ENCODE results near the gene LARP1. TPM values are rescaled to one million over a fixed set of nuclear protein-coding genes. Genes with fewer than 3 reads are reported as not detected.
A peak's percentile ranks its signal among the peaks of the same experiment; 100 is the strongest.
"Not testable (repeated sequence)": the region's sequence is repeated elsewhere in the genome, so short reads cannot be mapped to it uniquely, and the experiment has no call there.

Gene LARP1
- total RNA-seq, 1 experiment from 2014 or later: 105 TPM

DNA sequence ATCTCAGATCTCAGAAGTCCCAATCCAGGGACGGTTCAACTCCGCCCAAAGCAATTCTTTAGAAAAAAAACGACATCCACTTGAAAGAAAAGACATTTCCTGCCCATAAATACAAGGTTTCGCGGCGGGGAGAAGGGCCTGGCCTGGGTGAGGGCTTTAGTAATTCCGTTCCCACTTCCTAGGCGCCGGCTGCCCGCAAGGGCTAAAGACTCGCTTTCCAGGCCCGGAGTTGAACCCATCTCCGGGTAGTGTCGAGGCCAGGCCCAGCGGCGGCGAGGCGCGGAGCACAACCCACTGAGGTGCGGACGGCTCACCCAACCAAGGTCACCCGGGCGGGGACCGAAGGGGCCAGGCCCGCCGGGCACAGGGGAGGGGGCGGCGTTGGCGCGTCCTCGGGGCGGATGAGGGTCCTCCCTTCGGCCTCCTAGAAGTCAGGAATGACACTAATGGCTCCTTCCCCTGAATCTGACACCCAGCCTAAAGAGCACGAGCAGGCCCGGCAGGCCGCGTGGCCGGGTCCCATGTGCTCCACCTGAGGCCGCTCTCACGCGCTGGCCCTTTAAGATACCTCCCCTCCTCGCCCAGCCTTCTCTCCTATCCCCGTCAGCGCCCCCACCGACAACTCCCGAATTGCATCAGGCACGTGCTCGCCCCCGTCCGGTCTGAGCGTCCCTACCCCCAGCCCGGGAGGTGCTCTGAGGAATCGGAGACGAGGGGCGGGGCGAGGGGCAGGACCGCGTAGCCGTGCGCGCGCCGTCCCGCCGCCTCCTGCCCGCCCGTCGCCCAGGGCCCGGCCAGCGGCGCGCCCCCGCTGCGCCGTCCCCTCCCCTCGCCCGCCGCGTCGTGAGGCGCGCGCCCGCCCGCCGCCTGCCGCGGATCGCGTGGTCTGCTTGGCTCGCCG lies 467 bp upstream of the LARP1 start:
- Histone ChIP-seq H4K20me1 (ENCODE audit: insufficient read depth, low read depth, low read length) (peaks cover 29% of the 10 kb centered on the region), H3K27me3 (ENCODE audit: low read length) (no peaks in the 10 kb centered on the region), H2AFZ (ENCODE audit: low read length) (0 out of 2 replicates have a peak overlapping the region, but pooled peaks have one; percentile 5), H3K4me1 (ENCODE audit: low read length) (peaks cover 40% of the 10 kb centered on the region), H3K9me2 (replicated peaks; ENCODE audit: insufficient read depth, low read length) (no peaks in the 10 kb centered on the region), H3K79me2 (ENCODE audit: low read length) (peaks cover 60% of the 10 kb centered on the region), H3K4me3 (ENCODE audit: low read length) (peak overlapping the region; percentile 98), H3K4me2 (ENCODE audit: low read depth, low read length, poor library complexity, severe bottlenecking) (peak overlapping the region; percentile 80), H3K27ac (ENCODE audit: low read length) (peak overlapping the region; percentile 71), H3K9me3 (ENCODE audit: low read length) (no peaks in the 10 kb centered on the region), H3K9ac (ENCODE audit: low read length) (peak overlapping the region; percentile 99), H3K36me3 (ENCODE audit: insufficient read depth, low read length) (peaks cover 3% of the 10 kb centered on the region; the same call in 1 of the 2 replicates)
- DNase-seq: peak; percentile 100

GRCh38 chr5:154756009-154756867 lies 1.1 kb downstream of the LARP1 start:
- Histone ChIP-seq H3K9ac (ENCODE audit: low read length) (peak overlapping the region; percentile 99), H3K4me1 (ENCODE audit: low read length) (peaks cover 53% of the 10 kb centered on the region), H2AFZ (ENCODE audit: low read length) (no peak overlapping the region), H4K20me1 (ENCODE audit: insufficient read depth, low read depth, low read length) (peaks cover 45% of the 10 kb centered on the region), H3K27me3 (ENCODE audit: low read length) (no peaks in the 10 kb centered on the region), H3K36me3 (ENCODE audit: insufficient read depth, low read length) (peaks cover 3% of the 10 kb centered on the region; the same call in 1 of the 2 replicates), H3K4me2 (ENCODE audit: low read depth, low read length, poor library complexity, severe bottlenecking) (peak overlapping the region; percentile 74), H3K27ac (ENCODE audit: low read length) (peak overlapping the region; percentile 84), H3K4me3 (ENCODE audit: low read length) (peak overlapping the region; percentile 98), H3K9me3 (ENCODE audit: low read length) (no peaks in the 10 kb centered on the region), H3K9me2 (replicated peaks; ENCODE audit: insufficient read depth, low read length) (no peaks in the 10 kb centered on the region), H3K79me2 (ENCODE audit: low read length) (peaks cover 76% of the 10 kb centered on the region)
- DNase-seq: peak; percentile 69

DNA sequence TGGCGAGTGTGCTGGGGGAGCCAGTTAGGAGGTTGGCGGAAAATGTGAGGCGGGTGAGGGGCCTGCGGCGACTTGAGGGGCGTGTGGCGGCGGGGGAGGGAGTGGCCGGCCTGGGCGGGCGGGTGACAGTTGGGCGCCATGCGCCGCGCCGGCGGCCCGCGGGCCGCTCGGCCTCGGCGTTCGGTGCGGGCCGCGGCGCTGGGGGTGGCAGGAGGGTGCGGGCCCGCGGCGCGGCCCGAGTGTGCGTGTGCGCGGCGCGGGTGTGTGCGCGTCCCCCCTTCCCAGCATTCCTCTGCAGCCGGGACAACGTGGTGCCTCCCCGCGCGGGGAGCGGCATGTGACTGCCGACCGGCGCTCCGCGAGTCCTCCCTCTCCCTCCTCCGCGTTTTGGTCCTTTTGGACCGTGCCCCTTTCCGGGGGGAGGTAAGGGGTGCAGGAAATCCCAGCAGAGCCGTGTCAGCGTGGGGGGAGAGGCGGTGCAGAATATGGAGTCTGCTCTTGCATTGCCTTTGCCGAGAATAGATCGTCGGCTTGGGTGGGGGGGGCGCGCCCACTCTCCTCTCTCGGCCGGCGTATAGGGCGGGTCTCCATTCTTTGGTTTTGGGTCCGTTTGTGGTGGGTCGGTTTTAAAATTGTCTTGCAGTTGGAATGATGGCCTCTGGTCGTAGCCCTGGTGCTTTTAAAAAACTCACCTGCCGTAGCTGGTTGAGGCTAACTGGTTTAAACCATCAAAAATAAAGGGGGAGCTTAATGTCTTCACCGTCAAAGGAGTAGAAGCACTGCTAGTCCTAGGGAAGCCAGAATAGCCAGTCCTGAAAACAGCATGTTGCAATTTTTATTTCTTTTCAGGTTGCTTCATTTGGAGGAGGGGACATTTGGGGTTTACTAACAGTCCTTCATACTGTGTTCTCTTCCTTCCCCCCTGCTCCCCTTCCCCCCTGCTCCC lies 2.0 kb downstream of the LARP1 start:
- Histone ChIP-seq H2AFZ (ENCODE audit: low read length) (no peak overlapping the region), H4K20me1 (ENCODE audit: insufficient read depth, low read depth, low read length) (peaks cover 54% of the 10 kb centered on the region), H3K4me1 (ENCODE audit: low read length) (peaks cover 60% of the 10 kb centered on the region)

DNA sequence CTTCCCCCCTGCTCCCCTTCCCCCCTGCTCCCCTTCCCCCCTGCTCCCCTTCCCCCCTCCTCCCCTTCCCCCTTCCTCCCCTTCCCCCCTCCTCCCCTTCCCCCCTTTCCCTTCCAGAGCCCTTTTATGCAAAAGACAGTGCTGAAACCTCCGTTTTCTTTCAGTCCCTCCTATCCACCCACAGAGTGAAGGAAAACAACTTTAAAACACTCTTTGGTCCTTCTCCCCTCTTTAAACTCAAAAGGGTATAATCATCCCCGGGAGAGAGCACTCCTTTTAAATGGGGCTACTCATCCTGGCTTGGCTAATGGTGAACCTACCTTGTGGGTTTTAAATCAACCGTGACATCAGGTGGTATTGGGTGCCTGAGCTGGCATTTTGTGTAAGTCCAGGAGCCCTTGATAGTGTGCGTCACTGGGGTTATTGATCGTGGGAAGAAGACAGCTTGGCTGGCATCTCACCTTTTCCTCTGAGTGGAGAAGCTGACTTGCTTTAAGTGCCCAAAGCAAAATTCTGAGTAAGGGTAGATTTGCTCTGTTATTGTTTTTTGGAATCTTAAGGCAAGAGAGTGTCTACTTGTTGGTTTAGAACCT lies 2.7 kb downstream of the LARP1 start:
- peak overlapping the region; percentile 49 for H3K9ac ChIP-seq (ENCODE audit: low read length)

More for the DNA sequence above, 2.0 kb downstream of the LARP1 start:
- Histone ChIP-seq H3K9ac (ENCODE audit: low read length) (peak overlapping the region; percentile 99), H3K27ac (ENCODE audit: low read length) (peak overlapping the region; percentile 84), H3K4me3 (ENCODE audit: low read length) (peak overlapping the region; percentile 98), H3K27me3 (ENCODE audit: low read length) (no peaks in the 10 kb centered on the region), H3K36me3 (ENCODE audit: insufficient read depth, low read length) (peaks cover 9% of the 10 kb centered on the region; the same call in 1 of the 2 replicates), H3K9me3 (ENCODE audit: low read length) (no peaks in the 10 kb centered on the region), H3K79me2 (ENCODE audit: low read length) (peaks cover 85% of the 10 kb centered on the region), H3K9me2 (replicated peaks; ENCODE audit: insufficient read depth, low read length) (no peaks in the 10 kb centered on the region), H3K4me2 (ENCODE audit: low read depth, low read length, poor library complexity, severe bottlenecking) (peak overlapping the region; percentile 74)
- peak; percentile 81 for DNase-seq

GRCh38 chr5:154758493-154758892 lies 3.3 kb downstream of the LARP1 start:
- H3K9me3 ChIP-seq (ENCODE audit: low read length): no peaks in the 10 kb centered on the region
- no peaks in the 10 kb centered on the region for H3K27me3 ChIP-seq (ENCODE audit: low read length)
- peak overlapping the region; percentile 49 for H3K9ac ChIP-seq (ENCODE audit: low read length)
- H3K36me3 ChIP-seq (ENCODE audit: insufficient read depth, low read length): peaks cover 9% of the 10 kb centered on the region; the same call in 1 of the 2 replicates
- no peaks in the 10 kb centered on the region for H3K9me2 ChIP-seq (replicated peaks; ENCODE audit: insufficient read depth, low read length)
- peaks cover 61% of the 10 kb centered on the region for H3K4me1 ChIP-seq (ENCODE audit: low read length)
- DNase-seq: no peak
- no peak overlapping the region for H2AFZ ChIP-seq (ENCODE audit: low read length)
- peak overlapping the region; percentile 59 for H3K4me3 ChIP-seq (ENCODE audit: low read length)
- H4K20me1 ChIP-seq (ENCODE audit: insufficient read depth, low read depth, low read length): peaks cover 66% of the 10 kb centered on the region
- H3K4me2 ChIP-seq (ENCODE audit: low read depth, low read length, poor library complexity, severe bottlenecking): peak overlapping the region; percentile 76
- H3K79me2 ChIP-seq (ENCODE audit: low read length): peaks cover 93% of the 10 kb centered on the region
- H3K27ac ChIP-seq (ENCODE audit: low read length): peak overlapping the region; percentile 47

More for the DNA sequence above, 2.7 kb downstream of the LARP1 start:
- no peaks in the 10 kb centered on the region for H3K9me2 ChIP-seq (replicated peaks; ENCODE audit: insufficient read depth, low read length)
- peak overlapping the region; percentile 47 for H3K27ac ChIP-seq (ENCODE audit: low read length)
- H3K4me3 ChIP-seq (ENCODE audit: low read length): peak overlapping the region; percentile 59
- peaks cover 91% of the 10 kb centered on the region for H3K79me2 ChIP-seq (ENCODE audit: low read length)
- H3K4me2 ChIP-seq (ENCODE audit: low read depth, low read length, poor library complexity, severe bottlenecking): peak overlapping the region; percentile 76
- H2AFZ ChIP-seq (ENCODE audit: low read length): no peak overlapping the region
- peaks cover 61% of the 10 kb centered on the region for H4K20me1 ChIP-seq (ENCODE audit: insufficient read depth, low read depth, low read length)
- peaks cover 9% of the 10 kb centered on the region; the same call in 1 of the 2 replicates for H3K36me3 ChIP-seq (ENCODE audit: insufficient read depth, low read length)
- H3K27me3 ChIP-seq (ENCODE audit: low read length): no peaks in the 10 kb centered on the region
- no peak for DNase-seq
- H3K4me1 ChIP-seq (ENCODE audit: low read length): peaks cover 63% of the 10 kb centered on the region
- no peaks in the 10 kb centered on the region for H3K9me3 ChIP-seq (ENCODE audit: low read length)

DNA sequence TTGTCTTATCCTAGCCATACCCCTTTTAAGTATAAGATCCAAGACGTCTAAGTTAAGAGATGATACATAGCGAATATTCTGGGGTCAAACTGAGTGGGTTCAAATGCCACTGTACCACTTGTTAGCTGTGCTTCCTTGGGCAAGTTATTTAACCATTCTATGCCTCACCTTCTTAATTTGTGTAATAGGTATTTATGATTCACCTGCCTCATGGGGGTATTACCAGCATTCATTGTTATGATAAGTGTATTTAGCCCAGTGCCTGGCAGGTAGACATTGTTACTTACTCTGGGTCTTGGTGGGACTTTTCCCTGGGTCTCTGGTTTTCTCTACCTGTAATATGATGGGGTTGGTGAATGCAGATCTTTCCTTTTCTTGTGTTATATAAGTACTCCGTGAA lies 3.8 kb downstream of the LARP1 start:
- H3K27me3 ChIP-seq (ENCODE audit: low read length): no peaks in the 10 kb centered on the region
- peaks cover 9% of the 10 kb centered on the region; the same call in 1 of the 2 replicates for H3K36me3 ChIP-seq (ENCODE audit: insufficient read depth, low read length)
- peaks cover 93% of the 10 kb centered on the region for H3K79me2 ChIP-seq (ENCODE audit: low read length)
- peaks cover 58% of the 10 kb centered on the region for H3K4me1 ChIP-seq (ENCODE audit: low read length)
- no peaks in the 10 kb centered on the region for H3K9me2 ChIP-seq (replicated peaks; ENCODE audit: insufficient read depth, low read length)
- peak overlapping the region; percentile 59 for H3K4me3 ChIP-seq (ENCODE audit: low read length)
- peak overlapping the region; percentile 47 for H3K27ac ChIP-seq (ENCODE audit: low read length)
- H3K9me3 ChIP-seq (ENCODE audit: low read length): no peaks in the 10 kb centered on the region
- H4K20me1 ChIP-seq (ENCODE audit: insufficient read depth, low read depth, low read length): peaks cover 70% of the 10 kb centered on the region
- DNase-seq: no peak
- peak overlapping the region; percentile 76 for H3K4me2 ChIP-seq (ENCODE audit: low read depth, low read length, poor library complexity, severe bottlenecking)
- H2AFZ ChIP-seq (ENCODE audit: low read length): no peak overlapping the region
- H3K9ac ChIP-seq (ENCODE audit: low read length): peak overlapping the region; percentile 49

- Histone ChIP-seq H3K79me2 (ENCODE audit: low read length) (peaks cover 95% of the 10 kb centered on the region), H4K20me1 (ENCODE audit: insufficient read depth, low read depth, low read length) (peaks cover 73% of the 10 kb centered on the region), H3K4me1 (ENCODE audit: low read length) (peaks cover 51% of the 10 kb centered on the region), H3K9ac (ENCODE audit: low read length) (peak overlapping the region; percentile 49; the same call in 1 of the 2 replicates), H3K4me2 (ENCODE audit: low read depth, low read length, poor library complexity, severe bottlenecking) (peak overlapping the region; percentile 76), H3K4me3 (ENCODE audit: low read length) (peak overlapping the region; percentile 30)
- H2AFZ ChIP-seq (ENCODE audit: low read length); H3K9me2 ChIP-seq (replicated peaks; ENCODE audit: insufficient read depth, low read length); H3K27me3 ChIP-seq (ENCODE audit: low read length); H3K9me3 ChIP-seq (ENCODE audit: low read length); H3K27ac ChIP-seq (ENCODE audit: low read length); H3K36me3 ChIP-seq (ENCODE audit: insufficient read depth, low read length); DNase-seq: not testable (repeated sequence)
These were observed 4.7 kb downstream of the LARP1 start for GRCh38 chr5:154759868-154760267.

All from Karpas-422 (cell line).